Lung (tissue), 12 donors: ENCODE results near the gene ALLC. TPM values are rescaled to one million over a fixed set of nuclear protein-coding genes. Genes with fewer than 3 reads are reported as not detected.
"Not testable (repeated sequence)": the region's sequence is repeated elsewhere in the genome, so short reads cannot be mapped to it uniquely, and the experiment has no call there.

ENCODE experiments used
- ATAC-seq: fragments of 200-7000 bp; cut with Tn5 transposase; one replicate; pipeline ENCODE4 v1.9.1; 2020; ENCODE audit warnings: moderate number of reproducible peaks; ENCODE audit not compliant: insufficient read depth, low FRiP score
- DNase-seq, 3 donors: peaks; one replicate each; pipeline ENCODE4 v3.0.0-alpha.2; 2013 to 2017
- H3K27ac ChIP-seq, 2 donors: one replicate each; pipeline ENCODE4 v1.5.1; 2013; ENCODE audit warnings: mild to moderate bottlenecking in 2 of 2, moderate library complexity in 2 of 2, control low read depth in 1 of 2, inconsistent platforms in 1 of 2, low read depth in 1 of 2, low read length in 1 of 2
- H3K27me3 ChIP-seq, 3 donors: one replicate each; pipeline ENCODE4 v1.5.1; 2013; ENCODE audit warnings: low read length in 2 of 3; ENCODE audit not compliant: control insufficient read depth in 3 of 3, insufficient read depth in 3 of 3
- H3K36me3 ChIP-seq, 4 donors: one replicate each; pipeline ENCODE4 v1.5.1; 2013; ENCODE audit warnings: low read length in 4 of 4, mild to moderate bottlenecking in 1 of 4, moderate library complexity in 1 of 4; ENCODE audit not compliant: control insufficient read depth in 4 of 4, insufficient read depth in 4 of 4
- H3K4me1 ChIP-seq, 5 donors: one replicate each; pipeline ENCODE4 v1.5.1; 2013; ENCODE audit warnings: low read length in 5 of 5, mild to moderate bottlenecking in 2 of 5, moderate library complexity in 1 of 5; ENCODE audit not compliant: control insufficient read depth in 5 of 5, insufficient read depth in 5 of 5
- H3K4me3 ChIP-seq: one replicate; pipeline ENCODE4 v1.5.1; 2013; ENCODE audit warnings: mild to moderate bottlenecking, control low read depth, moderate library complexity
- H3K9ac ChIP-seq, 2 donors: one replicate each; pipeline ENCODE4 v1.5.1; 2013; ENCODE audit warnings: low read length in 2 of 2, control low read depth in 1 of 2; ENCODE audit not compliant: insufficient read depth in 1 of 2
- H3K9me3 ChIP-seq, 4 donors: one replicate each; pipeline ENCODE4 v1.5.1; 2013; ENCODE audit warnings: low read length in 3 of 4, mild to moderate bottlenecking in 1 of 4, moderate library complexity in 1 of 4; ENCODE audit not compliant: control insufficient read depth in 4 of 4, insufficient read depth in 3 of 4
- CTCF ChIP-seq: IDR thresholded peaks from 2 replicates; pipeline ENCODE4 v1.5.1; 2012; ENCODE audit warnings: mild to moderate bottlenecking; ENCODE audit errors: control extremely low read depth, extremely low read depth
- WGBS, 2 donors: extraction: QIAGEN DNeasy Blood & Tissue Kit; methylation state at CpG; one replicate each; pipeline ENCODE4 v1.1.7; 2013; 5-methylcytosine and 5-hydroxymethylcytosine counted together
- polyA plus RNA-seq, 2 donors: library from polyadenylated mRNA; stranded (reverse); fragments of 200-250 nt; gene quantifications; one replicate each; pipeline ENCODE4 v1.2.1, GENCODE V29; 2013
- total RNA-seq, 2 donors: library from RNA; depleted of rRNA in 1 of 2; stranded (reverse); fragments of >200 nt in 1 of 2; gene quantifications; one replicate each; pipeline ENCODE4 v1.2.1, GENCODE V29; 2014 to 2021
- donor health status: control.
- donor health status: control.
- donor health status: Bipolar disorder and iron deficiency.
- donor health status: healthy.
- donor health status: DM: yes; HTN: yes; CAD: no.

Gene ALLC
- total and polyA plus RNA-seq, 4 donors = 0.06 TPM; not detected in 3

- H3K4me1 ChIP-seq = peaks cover 0 to 8% (median 3%) of the 10 kb centered on the region in 5 donors
- no peak for ATAC-seq
- H3K36me3 ChIP-seq = no peaks in the 10 kb centered on the region
- H3K27ac ChIP-seq = no peak overlapping the region
- H3K4me3 ChIP-seq = no peak overlapping the region
- H3K9me3 ChIP-seq = no peaks in the 10 kb centered on the region
- no peaks in the 10 kb centered on the region for H3K27me3 ChIP-seq
- H3K9ac ChIP-seq = no peak overlapping the region
- no peak for TF ChIP-seq CTCF
- no peak for DNase-seq
- WGBS, 2 donors = 90 to 91% methylated on average over 11 of the region's 11 CpGs
Observed at GRCh38 chr2:3633982-3634595, 23.9 kb upstream of the ALLC start.

- peaks cover 0 to 8% (median 3%) of the 10 kb centered on the region in 5 donors for H3K4me1 ChIP-seq
- ATAC-seq (no peak), DNase-seq (peak in 1 of 3 donors; percentile 7)
- no peaks in the 10 kb centered on the region for H3K9me3 ChIP-seq
- no peak overlapping the region for H3K9ac ChIP-seq
- H3K27ac ChIP-seq = no peak overlapping the region
- no peaks in the 10 kb centered on the region for H3K27me3 ChIP-seq
- H3K36me3 ChIP-seq = no peaks in the 10 kb centered on the region
- no peak overlapping the region for H3K4me3 ChIP-seq
- WGBS, 2 donors = 85 to 92% methylated on average over 12 of the region's 12 CpGs
- TF ChIP-seq CTCF = no peak
Observed at GRCh38 chr2:3634596-3635121, 23.3 kb upstream of the ALLC start.

- no peak for TF ChIP-seq CTCF
- Histone ChIP-seq H3K9ac (no peak overlapping the region), H3K4me3 (no peak overlapping the region), H3K27ac (no peak overlapping the region), H3K9me3 (no peaks in the 10 kb centered on the region), H3K27me3 (no peaks in the 10 kb centered on the region), H3K4me1 (peaks cover 0 to 8% (median 0%) of the 10 kb centered on the region in 5 donors), H3K36me3 (no peaks in the 10 kb centered on the region)
- no peak for ATAC-seq
- 83 to 86% methylated on average over 29 of the region's 29 CpGs for WGBS, 2 donors
- peak in 1 of 3 donors; percentile 10 for DNase-seq
Observed at GRCh38 chr2:3635171-3635974, 22.6 kb upstream of the ALLC start.

- not testable (repeated sequence) for H3K4me3 ChIP-seq, H3K9me3 ChIP-seq, H3K9ac ChIP-seq, ATAC-seq, H3K36me3 ChIP-seq, DNase-seq, H3K27ac ChIP-seq, H3K4me1 ChIP-seq, H3K27me3 ChIP-seq
- WGBS, 2 donors = 93 to 95% methylated on average over 16 of the region's 16 CpGs
Observed at GRCh38 chr2:3635975-3636327, 22.0 kb upstream of the ALLC start.
